Frontal cortex (tissue), 4 donors: ENCODE results near the gene CENPX. TPM values are rescaled to one million over a fixed set of nuclear protein-coding genes. Genes with fewer than 3 reads are reported as not detected.

Experiments used
- DNase-seq, 2 donors: peaks; one replicate each; pipeline ENCODE4 v3.0.0; 2012; ENCODE audit warnings: low spot score in 2 of 2
- FAIRE-seq: peaks from 2 replicates; lab custom pipeline; 2012; peaks lifted over from hg19 to GRCh38; lab: Jason Lieb, UNC
- total RNA-seq: library from RNA; depleted of rRNA; stranded (reverse); fragments of >200 nt; gene quantifications from one replicate; pipeline ENCODE4 v1.2.3, GENCODE V29; 2014
- donor health status: control.
- donor health status: control.
- donor health status: control.

Gene CENPX
- total RNA-seq, 1 donor from 2014 or later, result 31.0 TPM

DNA sequence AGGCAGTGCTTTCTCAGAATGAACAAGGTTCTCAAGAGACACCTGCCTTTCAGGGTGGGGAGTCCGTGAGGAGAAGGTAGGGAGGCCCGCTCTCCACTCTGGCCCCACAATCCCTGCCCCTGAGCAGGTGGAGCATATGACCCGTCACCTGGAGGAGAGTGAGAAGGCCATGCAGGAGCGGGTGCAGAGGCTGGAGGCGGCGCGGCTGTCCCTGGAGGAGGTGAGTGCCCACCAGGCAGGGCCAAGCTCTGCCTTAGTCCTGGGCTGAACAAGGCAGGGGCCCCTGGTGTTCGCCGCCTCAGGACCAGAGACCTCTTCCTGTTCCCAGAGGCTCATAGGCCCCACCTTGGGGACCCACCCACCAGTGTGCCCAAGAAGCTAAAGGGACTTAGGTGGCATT lies 6.3 kb upstream of the CENPX start:
- DNase-seq (no peak), FAIRE-seq (no peak)

GRCh38 chr17:82028246-82028645 lies 5.6 kb upstream of the CENPX start:
- FAIRE-seq (no peak), DNase-seq (no peak)

- no peak for DNase-seq
- FAIRE-seq, result no peak
Observed at GRCh38 chr17:82025401-82026107, 2.9 kb upstream of the CENPX start.

DNA sequence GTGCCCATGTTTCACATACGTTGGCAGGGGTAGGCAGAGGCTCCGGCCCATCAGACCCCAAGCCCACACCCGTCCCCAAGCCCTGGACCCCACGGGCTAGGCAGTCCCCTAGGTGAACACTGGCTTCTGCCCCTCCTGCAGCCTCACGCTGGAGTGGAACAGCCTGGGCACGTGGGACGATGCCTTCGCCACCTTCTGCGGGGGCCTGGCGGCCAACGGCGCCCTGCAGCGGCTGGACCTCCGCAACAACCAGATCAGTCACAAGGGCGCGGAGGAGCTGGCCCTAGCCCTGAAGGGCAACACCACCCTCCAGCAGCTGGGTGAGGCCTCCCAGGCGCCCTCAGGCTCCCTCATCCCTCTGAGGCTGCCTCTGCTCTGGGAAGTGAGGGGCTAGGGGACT lies 2.2 kb upstream of the CENPX start:
- no peak for DNase-seq
- FAIRE-seq, result no peak

GRCh38 chr17:82023447-82024241 lies 966 bp upstream of the CENPX start:
- DNase-seq (no peak), FAIRE-seq (no peak)

GRCh38 chr17:82022981-82023446 lies 336 bp upstream of the CENPX start, which contains the start of gene LRRC45:
Gene LRRC45, plus strand, starts transcription at chr17:82023305. Its CDS starts 339 bp downstream, at chr17:82023644.
- FAIRE-seq (peak; percentile 97), DNase-seq (peak; percentile 100)

GRCh38 chr17:82021900-82022309 lies 773 bp downstream of the CENPX start:
- no peak for FAIRE-seq

GRCh38 chr17:82021107-82021899 lies 1.4 kb downstream of the CENPX start:
- DNase-seq, result peak; percentile 78 to 84
- no peak for FAIRE-seq

More at GRCh38 chr17:82021900-82022309, 773 bp downstream of the CENPX start:
- DNase-seq, result no peak

DNA sequence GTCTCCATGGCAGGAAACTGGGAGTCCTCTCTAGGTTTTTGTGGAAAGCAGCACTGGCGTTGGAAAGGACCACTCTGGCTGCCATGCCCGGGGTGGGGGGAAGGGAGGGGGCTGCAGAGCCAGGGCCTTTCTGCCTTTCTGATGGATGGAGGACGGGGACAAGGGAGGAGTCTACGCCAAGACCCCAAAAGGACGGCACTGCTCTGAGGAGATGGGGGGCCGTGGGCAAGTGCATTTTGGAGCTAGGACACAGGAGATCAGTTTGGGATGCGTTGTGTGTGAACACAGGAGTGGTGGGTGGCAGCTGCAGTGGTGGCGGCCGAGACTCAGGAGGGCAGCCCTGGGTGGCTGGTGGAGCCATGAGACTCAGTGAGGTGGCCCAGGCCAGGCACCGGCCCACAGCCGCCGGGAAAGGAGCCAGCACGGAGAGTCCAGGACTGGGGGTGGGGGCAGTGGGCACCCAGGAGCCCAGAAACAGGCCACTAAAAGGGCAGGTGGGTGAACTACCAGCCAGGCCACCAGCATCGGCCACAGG lies 2.0 kb downstream of the CENPX start:
- no peak for DNase-seq
- no peak for FAIRE-seq

DNA sequence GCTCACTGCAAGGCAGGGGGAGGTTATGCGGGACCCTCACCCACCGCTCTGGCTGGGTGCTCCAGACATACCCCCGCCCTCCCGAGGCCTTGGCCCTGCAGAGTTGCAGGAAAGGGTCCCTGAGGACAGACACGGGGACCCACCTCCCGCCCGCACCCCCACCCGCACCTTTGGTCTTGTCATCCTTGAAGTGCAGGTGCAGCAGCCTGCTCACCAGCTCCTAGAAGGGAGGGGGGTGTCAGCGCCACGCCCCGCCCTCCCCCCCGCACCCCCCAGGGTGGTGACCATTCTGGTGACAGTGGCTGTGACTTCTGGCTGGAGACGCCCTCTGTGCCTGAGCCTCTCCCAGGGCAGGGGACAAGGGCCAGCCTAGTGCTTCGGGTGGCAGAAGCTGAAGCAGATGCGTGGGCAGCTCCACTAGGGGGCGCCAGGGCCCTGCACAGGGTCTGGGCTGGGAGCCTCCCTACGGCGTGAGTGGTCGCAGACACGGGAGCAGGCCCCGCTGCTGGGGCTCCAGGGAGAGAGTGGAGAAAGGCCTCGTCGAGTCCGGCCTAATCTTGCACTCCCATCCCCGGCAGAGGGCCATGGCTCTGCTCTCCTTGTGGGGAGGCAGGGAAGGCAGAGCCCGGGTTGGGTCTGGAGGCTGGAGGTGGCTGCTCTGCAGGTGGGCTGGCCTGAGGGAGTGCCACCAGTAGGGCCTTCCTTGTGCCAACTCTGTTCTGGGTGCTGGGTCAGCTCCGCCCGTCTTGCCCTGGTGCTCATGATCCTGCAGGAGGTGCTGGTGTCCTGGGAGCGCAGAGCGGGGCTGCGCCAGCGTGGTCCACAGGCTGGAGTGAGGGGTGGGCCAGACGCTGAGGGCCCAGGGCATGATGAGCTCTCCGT lies 2.7 kb downstream of the CENPX start:
- DNase-seq (no peak), FAIRE-seq (no peak)

GRCh38 chr17:82018989-82019689 lies 3.5 kb downstream of the CENPX start:
- FAIRE-seq (no peak), DNase-seq (no peak)

GRCh38 chr17:82018152-82018988 lies 4.3 kb downstream of the CENPX start:
- FAIRE-seq (no peak), DNase-seq (no peak)

- FAIRE-seq (no peak), DNase-seq (no peak)
Observed at GRCh38 chr17:82017612-82018151, 5.0 kb downstream of the CENPX start.

GRCh38 chr17:82016875-82017459 lies 5.7 kb downstream of the CENPX start:
- FAIRE-seq, result no peak
- no peak for DNase-seq

DNA sequence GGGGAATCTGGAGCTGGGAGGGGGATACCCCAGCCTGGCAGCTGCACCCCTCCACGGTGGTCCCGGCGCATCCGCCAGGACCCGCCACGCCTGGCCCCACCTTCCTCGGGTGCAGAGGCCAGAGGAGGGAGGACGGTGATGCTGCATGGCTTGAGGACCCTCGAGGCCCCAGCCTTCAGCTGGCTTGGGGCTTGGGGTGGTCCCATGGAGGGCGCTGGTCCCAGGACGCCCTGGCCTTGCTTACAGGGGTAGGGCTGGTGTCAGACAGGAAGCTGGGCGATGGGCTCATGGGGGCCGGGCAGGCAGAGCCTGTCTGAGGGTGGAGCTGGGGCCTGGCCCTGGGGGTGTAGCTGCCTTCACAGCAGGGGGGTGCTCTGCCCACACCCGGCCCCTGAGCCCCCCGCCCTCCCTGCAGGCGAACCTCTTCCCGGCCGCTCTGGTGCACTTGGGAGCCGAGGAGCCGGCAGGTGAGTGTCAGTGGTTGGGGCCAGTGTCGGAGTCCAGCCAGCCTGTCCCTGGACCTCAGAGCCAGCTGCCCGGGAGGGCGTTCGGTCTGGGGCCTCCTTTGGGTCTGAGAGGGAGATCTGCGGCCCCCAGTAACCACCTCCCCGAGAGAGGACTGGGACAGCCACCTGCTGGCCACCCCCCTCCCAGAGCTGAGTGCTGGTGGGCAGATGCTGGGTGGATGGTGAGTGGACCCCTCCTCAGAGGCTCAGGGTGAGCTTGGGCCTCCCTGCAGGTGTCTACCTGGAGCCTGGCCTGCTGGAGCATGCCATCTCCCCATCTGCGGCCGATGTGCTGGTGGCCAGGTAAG lies 6.4 kb downstream of the CENPX start:
- DNase-seq, result no peak
- no peak for FAIRE-seq

DNA sequence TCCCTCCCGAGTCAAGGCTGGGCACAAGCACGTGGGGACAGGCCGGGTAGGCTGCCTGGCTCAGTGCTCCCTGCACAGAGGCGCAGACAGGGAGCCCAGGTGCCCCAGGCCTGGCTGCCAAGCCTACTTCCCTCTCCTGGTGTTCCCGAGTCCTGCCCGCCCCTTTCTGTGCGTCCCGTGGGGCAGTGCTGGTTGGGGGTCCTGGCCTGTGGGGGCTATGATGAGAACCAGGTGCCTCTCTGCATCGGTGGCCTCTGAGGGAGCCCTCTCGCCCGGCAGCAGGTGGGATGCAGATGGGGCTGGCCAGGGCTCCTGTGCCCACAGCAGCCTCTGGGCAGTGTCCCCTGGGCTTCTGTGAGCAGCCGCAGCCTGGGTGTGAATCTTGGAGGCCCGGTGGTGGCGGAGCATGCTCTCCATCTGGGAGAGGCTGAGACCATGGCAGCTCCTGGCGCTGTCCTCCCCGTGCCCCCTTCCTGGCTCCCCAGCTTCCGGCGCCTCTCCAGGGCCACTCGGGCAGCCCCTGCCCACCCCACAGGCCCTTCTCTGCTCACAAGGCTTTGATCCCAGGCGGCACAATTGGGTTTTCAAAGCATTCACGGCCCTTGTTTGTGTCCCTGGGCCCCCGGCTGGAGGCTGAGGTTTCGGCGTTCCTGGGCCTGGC lies 7.2 kb downstream of the CENPX start:
- DNase-seq (no peak), FAIRE-seq (no peak)
